22Rv1 (cell line): ENCODE data around the gene IKZF1.

Experiments used
- H3K27ac ChIP-seq: fragments of 450-650 bp; 2 replicates; pipeline ENCODE4 v1.5.1; 2017
- CTCF ChIP-seq: fragments of 450-650 bp; IDR thresholded peaks from 2 replicates; pipeline ENCODE4 v1.5.1; 2017; ENCODE audit warnings: mild to moderate bottlenecking
- ZFX ChIP-seq: fragments of 450-650 bp; IDR thresholded peaks from 2 replicates; pipeline ENCODE4 v1.6.1; 2017; ENCODE audit warnings: antibody characterized with exemption, borderline replicate concordance

IKZF1 gene

GRCh38 chr7:50309721-50310120 lies 5.2 kb downstream of the IKZF1 start:
- H3K27ac ChIP-seq, result no peak overlapping the region
- TF ChIP-seq ZFX, result no peak
- no peak for TF ChIP-seq CTCF

GRCh38 chr7:50310361-50310760 lies 5.8 kb downstream of the IKZF1 start:
- TF ChIP-seq ZFX (no peak), CTCF (no peak)
- no peak overlapping the region for H3K27ac ChIP-seq

GRCh38 chr7:50310956-50311355 lies 6.4 kb downstream of the IKZF1 start:
- no peak overlapping the region for H3K27ac ChIP-seq

GRCh38 chr7:50312250-50313162 lies 8.0 kb downstream of the IKZF1 start:
- no peak overlapping the region for H3K27ac ChIP-seq
- TF ChIP-seq CTCF (no peak), ZFX (no peak)

More at GRCh38 chr7:50310956-50311355, 6.4 kb downstream of the IKZF1 start:
- TF ChIP-seq ZFX (no peak), CTCF (no peak)

- H3K27ac ChIP-seq, result no peak overlapping the region
- no peak for TF ChIP-seq ZFX
Observed at GRCh38 chr7:50314836-50315592, 10.5 kb downstream of the IKZF1 start.

GRCh38 chr7:50315739-50316671 lies 11.5 kb downstream of the IKZF1 start:
- TF ChIP-seq ZFX (no peak), CTCF (no peak)
- no peak overlapping the region for H3K27ac ChIP-seq

GRCh38 chr7:50317221-50317678 lies 12.7 kb downstream of the IKZF1 start:
- TF ChIP-seq ZFX, result no peak
- TF ChIP-seq CTCF, result no peak
- H3K27ac ChIP-seq, result no peak overlapping the region
